Transverse colon (tissue), 4 donors: ENCODE results near the gene NXPH4. TPM values are rescaled to one million over a fixed set of nuclear protein-coding genes. Genes with fewer than 3 reads are reported as not detected.

Experiments
- DNase-seq: peaks from one replicate; pipeline ENCODE4 v3.0.0-alpha.2; 2019
- H3K27ac ChIP-seq, 4 donors: fragments of 200-600 bp; sonication (generic); 2 replicates each; pipeline ENCODE4 v1.5.1; 2016 to 2018; ENCODE audit warnings: inconsistent platforms in 4 of 4
- H3K27me3 ChIP-seq: fragments of 200-600 bp; sonication (generic); 2 replicates; pipeline ENCODE4 v1.5.1; 2017; ENCODE audit warnings: inconsistent platforms
- H3K36me3 ChIP-seq, 4 donors: fragments of 200-600 bp; sonication (generic); 2 replicates each; pipeline ENCODE4 v1.5.1; 2017 to 2019; ENCODE audit warnings: inconsistent platforms in 4 of 4
- H3K4me1 ChIP-seq, 4 donors: fragments of 200-600 bp; sonication (generic); 2 replicates each; pipeline ENCODE4 v1.5.1; 2017 to 2020; ENCODE audit warnings: inconsistent platforms in 4 of 4
- H3K4me3 ChIP-seq, 4 donors: fragments of 200-600 bp; sonication (generic); 1 replicate in 1 of 4; 2 replicates in 3 of 4; pipeline versions ENCODE4 v1.5.1 to v1.6.1; 2017 to 2019; ENCODE audit warnings: inconsistent platforms in 4 of 4
- H3K9me3 ChIP-seq, 2 donors: fragments of 200-600 bp; sonication (generic); 2 replicates each; pipeline ENCODE4 v1.5.1; 2017 to 2019; ENCODE audit warnings: inconsistent platforms in 2 of 2
- EP300 ChIP-seq: sonication (generic); formaldehyde crosslinking; IDR thresholded peaks from one replicate; pipeline ENCODE4 v1.6.1; 2017; ENCODE audit warnings: antibody characterized with exemption, low read depth
- POLR2A ChIP-seq: fragments of 450-650 bp; IDR thresholded peaks from one replicate; pipeline ENCODE4 v1.6.1; 2016; ENCODE audit warnings: antibody characterized with exemption, mild to moderate bottlenecking, moderate library complexity
- POLR2AphosphoS5 ChIP-seq, 3 donors: sonication (generic); formaldehyde crosslinking; IDR thresholded peaks; one replicate each; pipeline ENCODE4 v1.6.1; 2016; ENCODE audit warnings: antibody characterized with exemption in 3 of 3
- WGBS, 2 donors: methylation state at CpG; one replicate each; pipeline ENCODE4 v1.1.5; 2018; ENCODE audit warnings: low coverage in 1 of 2; 5-methylcytosine and 5-hydroxymethylcytosine counted together
- in situ Hi-C, 4 donors: fragments of 200-750 bp; cut with MboI; loops; one replicate each; pipeline versions ENCODE4 v1.15.0 to v1.15.1; 2017; ENCODE audit warnings: low sequenced_read_pairs in 3 of 4, low pct_ligation_motif_present in 1 of 4, low pct_unique_long_range_greater_than_20kb in 1 of 4
- intact Hi-C: fragments of 100-400 bp; cut with DNase I; formaldehyde crosslinking; loops from one replicate; pipeline ENCODE4 v1.15.1; 2023; ENCODE audit warnings: low total_unique reads
- small RNA-seq, 4 donors: library from RNA; depleted of rRNA; stranded (forward); fragments of <200 nt; gene quantifications; one replicate each; pipeline ENCODE3, GENCODE V24; 2016
- total RNA-seq, 4 donors: library from RNA; depleted of rRNA; stranded (reverse); fragments of >200 nt; gene quantifications; one replicate each; pipeline ENCODE4 v1.1.0, GENCODE V29; 2016
- TF ChIP-seq, protein P1 (sequence below), 5 experiments: fragments of 200-600 bp in 3 of 5; fragments of 450-650 bp in 2 of 5; sonication (generic) in 3 of 5; IDR thresholded peaks; 1 replicate in 2 of 5; 2 replicates in 3 of 5; pipeline ENCODE4 v1.5.1; 2016 to 2017; ENCODE audit warnings: antibody characterized with exemption in 5 of 5, inconsistent platforms in 3 of 5, mild to moderate bottlenecking in 2 of 5, moderate library complexity in 1 of 5

The NXPH4 gene
- total RNA-seq, 4 donors from 2014 or later, result not detected

DNA sequence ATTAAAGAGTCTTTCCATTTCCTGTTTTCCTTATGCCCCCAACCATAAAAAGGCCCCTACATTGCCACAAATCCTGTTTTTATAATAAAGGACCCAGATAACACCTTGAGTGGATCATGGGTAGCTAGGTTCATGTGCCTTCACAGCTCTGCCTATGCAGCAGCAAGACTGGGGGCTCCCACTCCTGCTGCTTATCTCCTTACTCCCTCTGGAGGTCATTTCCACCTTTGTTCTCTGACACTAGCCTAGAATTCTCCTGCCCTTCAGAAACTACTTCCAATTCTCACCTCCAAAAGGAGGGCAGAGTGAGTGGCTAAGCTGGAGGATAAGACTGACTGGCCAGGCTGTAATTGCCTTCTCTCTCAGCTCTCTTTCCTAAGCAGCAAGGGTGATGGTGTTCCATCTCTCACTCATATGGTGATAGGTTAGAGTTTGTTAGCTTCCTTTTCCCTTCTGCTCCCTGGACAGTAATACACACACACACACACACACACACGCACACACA lies 54.4 kb downstream of the NXPH4 start:
- Histone ChIP-seq H3K4me1 (no peaks in the 10 kb centered on the region), H3K27ac (no peak overlapping the region), H3K36me3 (peaks cover 0 to 56% (median 12%) of the 10 kb centered on the region in 4 donors), H3K4me3 (no peak overlapping the region), H3K27me3 (no peaks in the 10 kb centered on the region), H3K9me3 (no peaks in the 10 kb centered on the region)
- TF ChIP-seq, protein P1, sequence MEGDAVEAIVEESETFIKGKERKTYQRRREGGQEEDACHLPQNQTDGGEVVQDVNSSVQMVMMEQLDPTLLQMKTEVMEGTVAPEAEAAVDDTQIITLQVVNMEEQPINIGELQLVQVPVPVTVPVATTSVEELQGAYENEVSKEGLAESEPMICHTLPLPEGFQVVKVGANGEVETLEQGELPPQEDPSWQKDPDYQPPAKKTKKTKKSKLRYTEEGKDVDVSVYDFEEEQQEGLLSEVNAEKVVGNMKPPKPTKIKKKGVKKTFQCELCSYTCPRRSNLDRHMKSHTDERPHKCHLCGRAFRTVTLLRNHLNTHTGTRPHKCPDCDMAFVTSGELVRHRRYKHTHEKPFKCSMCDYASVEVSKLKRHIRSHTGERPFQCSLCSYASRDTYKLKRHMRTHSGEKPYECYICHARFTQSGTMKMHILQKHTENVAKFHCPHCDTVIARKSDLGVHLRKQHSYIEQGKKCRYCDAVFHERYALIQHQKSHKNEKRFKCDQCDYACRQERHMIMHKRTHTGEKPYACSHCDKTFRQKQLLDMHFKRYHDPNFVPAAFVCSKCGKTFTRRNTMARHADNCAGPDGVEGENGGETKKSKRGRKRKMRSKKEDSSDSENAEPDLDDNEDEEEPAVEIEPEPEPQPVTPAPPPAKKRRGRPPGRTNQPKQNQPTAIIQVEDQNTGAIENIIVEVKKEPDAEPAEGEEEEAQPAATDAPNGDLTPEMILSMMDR (IDR thresholded peaks at IDR 0.05), result no peak
- in situ Hi-C loops, result no loop called here
- intact Hi-C loops, result no loop called here
- 100% methylated on average over 1 of the region's 1 CpG; no CpG with 5 or more reads in 1 of the 2 donors for WGBS, 2 donors
- DNase-seq, result no peak

DNA sequence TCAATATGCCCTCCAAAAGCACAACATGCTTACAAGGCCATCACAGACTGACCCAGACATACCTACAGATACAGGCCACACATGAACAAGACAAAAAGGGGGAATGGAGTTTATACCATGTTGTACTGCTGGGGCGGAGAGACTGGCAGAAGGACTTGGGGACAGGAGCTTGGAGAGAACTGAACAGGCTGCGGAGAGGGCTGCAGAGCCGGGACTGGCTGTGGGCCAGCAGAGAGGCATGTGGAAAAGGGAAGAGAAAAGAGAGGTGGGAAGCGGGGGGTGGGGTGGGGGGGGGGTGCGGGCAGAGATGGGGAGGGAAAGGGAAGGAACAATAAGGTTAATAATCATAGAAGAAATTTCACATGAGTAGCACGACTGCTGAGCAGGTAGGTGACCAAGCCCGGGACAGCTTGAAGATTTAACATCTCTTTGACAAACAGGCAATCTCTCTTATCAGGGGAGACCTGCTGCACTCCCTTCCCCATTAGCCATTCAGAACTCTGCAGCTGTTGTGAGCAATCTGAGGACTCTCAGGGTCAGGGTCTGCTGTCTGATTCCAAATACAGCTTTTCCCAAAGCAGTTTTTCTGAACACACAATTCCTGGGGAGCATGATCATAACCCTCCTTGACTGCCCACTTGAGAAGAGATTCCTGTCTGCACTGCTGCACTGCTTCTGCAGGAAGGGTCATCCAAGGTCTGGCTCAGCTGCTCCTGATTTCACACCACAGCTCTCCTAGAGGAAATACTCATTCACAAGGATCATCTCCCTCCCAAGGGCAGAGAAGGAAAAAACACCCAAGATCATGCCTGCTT lies 56.0 kb downstream of the NXPH4 start:
- no peak for DNase-seq
- TF ChIP-seq POLR2A, result no peak
- TF ChIP-seq, protein P1 (IDR thresholded peaks at IDR 0.05), result no peak
- TF ChIP-seq EP300, result no peak
- TF ChIP-seq POLR2AphosphoS5 (IDR thresholded peaks at IDR 0.05), result no peak
- Histone ChIP-seq H3K36me3 (peaks cover 0 to 47% (median 12%) of the 10 kb centered on the region in 4 donors), H3K27me3 (no peaks in the 10 kb centered on the region), H3K9me3 (no peaks in the 10 kb centered on the region), H3K27ac (no peak overlapping the region), H3K4me3 (no peak overlapping the region), H3K4me1 (no peaks in the 10 kb centered on the region)
- 73 to 80% methylated on average over 3 to 7 of the region's 7 CpGs for WGBS, 2 donors
- in situ Hi-C loops (no loop called here), intact Hi-C loops (no loop called here)

DNA sequence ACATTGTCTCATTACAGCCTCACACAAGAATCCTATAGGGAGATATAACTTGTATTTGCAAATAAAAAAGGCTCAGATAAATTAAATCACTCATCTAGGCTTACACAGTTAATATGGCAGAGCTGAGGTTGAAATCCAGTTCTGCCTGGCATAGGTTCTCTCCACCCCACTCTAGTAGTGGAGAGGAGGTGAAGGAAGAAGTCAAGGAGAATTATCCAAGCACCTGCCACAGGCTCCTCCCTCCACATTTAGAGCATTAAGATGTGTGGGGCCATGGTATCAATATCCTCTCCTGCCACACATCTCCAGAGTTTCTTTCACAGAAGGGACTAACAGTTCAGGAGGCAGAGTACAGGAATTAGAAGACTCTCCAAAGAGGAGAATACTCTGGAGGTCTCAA lies 56.9 kb downstream of the NXPH4 start:
- Histone ChIP-seq H3K9me3 (no peaks in the 10 kb centered on the region), H3K4me3 (no peak overlapping the region), H3K27ac (no peak overlapping the region), H3K27me3 (no peaks in the 10 kb centered on the region), H3K4me1 (no peaks in the 10 kb centered on the region), H3K36me3 (peaks cover 0 to 43% (median 9%) of the 10 kb centered on the region in 4 donors)
- intact Hi-C loops (no loop called here), in situ Hi-C loops (no loop called here)
- no peak for TF ChIP-seq POLR2AphosphoS5 (IDR thresholded peaks at IDR 0.05)
- no peak for TF ChIP-seq EP300
- TF ChIP-seq, protein P1 (IDR thresholded peaks at IDR 0.05), result no peak
- TF ChIP-seq POLR2A, result no peak
- DNase-seq, result no peak

Small RNA genes within 50 kb of the gene (small RNA-seq; reads per million reads assigned to genes)
- 0.53 to 0.98 (median 0.71) reads per million in 4 donors for gene MIR1228

Other genes starting within 250 kb of the NXPH4 start
- 1 to 10 TPM; 3.4 to 8.0 (median 4.8) TPM for gene ZBTB39, start 210.2 kb upstream of the NXPH4 start, total RNA-seq
- gene TAC3, start 200.3 kb upstream of the NXPH4 start, total RNA-seq, result 10 to 100 TPM in 1 of 4 donors, 1 to 10 TPM in 2, not detected in 1; 2.5 to 47.1 (median 9.2) TPM
- 100 to 1,000 TPM; 118 to 234 (median 184) TPM for gene MYO1A, start 166.7 kb upstream of the NXPH4 start, total RNA-seq
- gene NEMP1, start 138.0 kb upstream of the NXPH4 start, total RNA-seq, result 10 to 100 TPM in 1 of 4 donors, 1 to 10 TPM in 3; 4.0 to 66.7 (median 5.2) TPM
- 1 to 10 TPM; 2.6 to 9.1 (median 4.7) TPM for gene NAB2, start 127.7 kb upstream of the NXPH4 start, total RNA-seq
- 100 to 1,000 TPM; 181 to 318 (median 198) TPM for gene STAT6, start 105.4 kb upstream of the NXPH4 start, total RNA-seq
- 100 to 1,000 TPM in 3 of 4 donors, 10 to 100 TPM in 1; 94.3 to 248 (median 199) TPM for gene LRP1, start 88.3 kb upstream of the NXPH4 start, total RNA-seq
- gene LRP1-AS, start 69.2 kb upstream of the NXPH4 start, total RNA-seq, result not detected
- gene SHMT2, start 12.9 kb downstream of the NXPH4 start, total RNA-seq, result 100 to 1,000 TPM in 1 of 4 donors, 10 to 100 TPM in 3; 29.2 to 104 (median 33.4) TPM
- 1 to 10 TPM; 1.8 to 3.3 (median 1.9) TPM for gene STAC3, start 34.4 kb downstream of the NXPH4 start, total RNA-seq
- gene R3HDM2, start 214.2 kb downstream of the NXPH4 start, total RNA-seq, result 10 to 100 TPM; 26.3 to 56.9 (median 33.3) TPM
- not detected for gene INHBC, start 218.0 kb downstream of the NXPH4 start, total RNA-seq
- gene INHBE, start 238.5 kb downstream of the NXPH4 start, total RNA-seq, result not detected
- 1 to 10 TPM in 1 of 4 donors, under 1 TPM in 2, not detected in 1; 0.41 to 1.2 (median 0.79) TPM for gene GLI1, start 243.0 kb downstream of the NXPH4 start, total RNA-seq